Mucosa of descending colon (tissue), 3 donors: ENCODE results near the gene GJD3. TPM values are rescaled to one million over a fixed set of nuclear protein-coding genes. Genes with fewer than 3 reads are reported as not detected.
"Not testable (repeated sequence)": the region's sequence is repeated elsewhere in the genome, so short reads cannot be mapped to it uniquely, and the experiment has no call there.

Experiments
- ATAC-seq: fragments of 200-7000 bp; cut with Tn5 transposase; one replicate; pipeline ENCODE4 v1.9.1; 2020; ENCODE audit warnings: mild to moderate bottlenecking, moderate library complexity
- DNase-seq, 3 donors: peaks; one replicate each; pipeline ENCODE4 v3.0.0-alpha.2; 2020
- H3K36me3 ChIP-seq: fragments of 200-600 bp; one replicate; pipeline ENCODE4 v1.8.0; 2021; ENCODE audit warnings: low read depth, mild to moderate bottlenecking
- H3K4me1 ChIP-seq: fragments of 200-600 bp; one replicate; pipeline ENCODE4 v1.8.0; 2021; ENCODE audit warnings: low read depth, mild to moderate bottlenecking
- H3K4me3 ChIP-seq: fragments of 200-600 bp; one replicate; pipeline ENCODE4 v1.8.0; 2021; ENCODE audit warnings: mild to moderate bottlenecking
- H3K9me3 ChIP-seq: fragments of 200-600 bp; one replicate; pipeline ENCODE4 v1.8.0; 2021; ENCODE audit warnings: mild to moderate bottlenecking
- CTCF ChIP-seq: fragments of 200-600 bp; IDR thresholded peaks from one replicate; pipeline ENCODE4 v1.8.0; 2022; ENCODE audit warnings: antibody characterized with exemption, mild to moderate bottlenecking
- intact Hi-C, 2 donors: fragments of 100-400 bp; cut with DNase I in 1 of 2; cut with micrococcal nuclease in 1 of 2; formaldehyde crosslinking; loops; one replicate each; pipeline versions ENCODE4 v1.11.0 to v1.11.1; 2022; cut with DNase I, micrococcal nuclease
- total RNA-seq, 3 donors: library from RNA; stranded (reverse); fragmentation: NEBNext Ultra II Directional in 2 of 3; extraction: Animal tissue kit (Norgen Biotek cat#: 25700) in 2 of 3; gene quantifications; one replicate each; pipeline versions ENCODE4 v1.2.1 to v1.2.4, GENCODE V29; 2021 to 2023
- donor health status: DM: no; HTN: no; CAD: no; lungs with moderate emphysema.
- donor health status: DM: no; HTN: no; CAD: no.
- donor health status: DM: no; HTN: yes; CAD: no.

GJD3 gene
- total RNA-seq, 3 donors from 2014 or later: 0.81 to 1.4 (median 1.2) TPM

GRCh38 chr17:40407460-40407859, 42.9 kb upstream of the GJD3 start:
- DNase-seq: no peak
- intact Hi-C loops: no loop called here

GRCh38 chr17:40404003-40404402, 39.5 kb upstream of the GJD3 start:
- DNase-seq: no peak
- H3K4me1 ChIP-seq: no peaks in the 10 kb centered on the region
- no peak for ATAC-seq
- intact Hi-C loops: no loop called here
- no peaks in the 10 kb centered on the region for H3K9me3 ChIP-seq
- no peaks in the 10 kb centered on the region for H3K36me3 ChIP-seq
- H3K4me3 ChIP-seq: no peak overlapping the region
- no peak for TF ChIP-seq CTCF

More at GRCh38 chr17:40407460-40407859, 42.9 kb upstream of the GJD3 start:
- Histone ChIP-seq H3K36me3 (no peaks in the 10 kb centered on the region), H3K4me1 (no peaks in the 10 kb centered on the region), H3K9me3 (no peaks in the 10 kb centered on the region), H3K4me3 (no peak overlapping the region)
- no peak for ATAC-seq
- no peak for TF ChIP-seq CTCF

- no peak for TF ChIP-seq CTCF
- Histone ChIP-seq H3K4me3 (no peak overlapping the region), H3K9me3 (no peaks in the 10 kb centered on the region), H3K36me3 (no peaks in the 10 kb centered on the region), H3K4me1 (no peaks in the 10 kb centered on the region)
- intact Hi-C loops: no loop called here
- no peak for ATAC-seq
- DNase-seq: no peak
Measured at GRCh38 chr17:40402668-40403067, 38.1 kb upstream of the GJD3 start.

- no peaks in the 10 kb centered on the region for H3K36me3 ChIP-seq
- intact Hi-C loops: no loop called here
- ATAC-seq (peak; percentile 35), DNase-seq (no peak)
- TF ChIP-seq CTCF: no peak
- H3K4me3 ChIP-seq: no peak overlapping the region
- H3K4me1 ChIP-seq: no peaks in the 10 kb centered on the region
- no peaks in the 10 kb centered on the region for H3K9me3 ChIP-seq
Measured at GRCh38 chr17:40399185-40399584, 34.6 kb upstream of the GJD3 start.

- ATAC-seq, H3K9me3 ChIP-seq, H3K4me3 ChIP-seq, DNase-seq, H3K4me1 ChIP-seq, intact Hi-C loops, H3K36me3 ChIP-seq: not testable (repeated sequence)
Measured at GRCh38 chr17:40386555-40386954, 22.0 kb upstream of the GJD3 start.

GRCh38 chr17:40382251-40382650, 17.7 kb upstream of the GJD3 start:
- no peaks in the 10 kb centered on the region for H3K36me3 ChIP-seq
- no peak overlapping the region for H3K4me3 ChIP-seq
- intact Hi-C loops: no loop called here
- DNase-seq (no peak), ATAC-seq (no peak)
- no peak for TF ChIP-seq CTCF
- H3K9me3 ChIP-seq: no peaks in the 10 kb centered on the region
- H3K4me1 ChIP-seq: no peaks in the 10 kb centered on the region
